Measurements from ENCODE around the gene PGF.

DNA sequence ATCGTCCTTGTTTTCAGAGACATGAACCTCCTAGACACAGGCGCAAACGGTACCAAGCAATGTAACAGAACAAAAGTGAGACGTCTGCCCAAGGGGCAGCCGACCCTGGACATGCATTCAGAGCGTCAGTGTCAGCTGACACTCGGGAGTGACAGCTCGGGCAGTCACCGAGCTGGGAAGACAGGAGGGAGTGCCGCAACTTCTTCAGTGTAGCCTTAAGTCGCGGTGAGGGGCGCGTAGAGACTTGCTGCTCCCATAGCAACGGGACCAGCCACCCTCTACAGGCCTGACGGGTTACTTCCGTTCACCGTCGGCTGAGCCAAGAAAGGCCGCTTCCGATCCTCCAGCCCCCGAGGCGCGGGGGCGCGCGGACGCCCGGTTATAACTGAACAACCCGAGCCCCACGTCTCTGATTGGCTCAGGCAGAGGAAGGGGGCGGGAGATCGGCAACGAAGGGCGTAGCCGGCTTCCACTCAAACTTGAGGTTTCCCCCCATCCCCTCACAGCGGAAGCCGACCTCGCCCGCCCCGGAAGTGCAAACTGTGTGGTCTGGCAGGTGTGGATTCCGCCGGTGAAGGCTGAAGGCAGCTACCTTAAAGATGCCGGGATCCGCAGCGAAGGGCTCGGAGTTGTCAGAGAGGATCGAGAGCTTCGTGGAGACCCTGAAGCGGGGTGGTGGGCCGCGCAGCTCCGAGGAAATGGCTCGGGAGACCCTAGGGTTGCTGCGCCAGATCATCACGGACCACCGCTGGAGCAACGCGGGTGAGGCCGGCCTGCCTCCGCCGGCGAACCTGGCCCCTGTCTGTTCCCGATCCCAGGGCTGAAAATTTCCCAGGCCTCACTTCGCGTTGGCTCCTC, 47.2 kb upstream of the PGF start, which contains the start of gene EIF2B2:
- TF ChIP-seq SUZ12 (IDR thresholded peaks at IDR 0.05; ENCODE audit: extremely low read depth, insufficient read depth, insufficient read length) (no peak), YY1 (IDR thresholded peaks at IDR 0.05; ENCODE audit: insufficient read depth, insufficient read length) (no peak), ZNF274 (IDR thresholded peaks at IDR 0.05; ENCODE audit: low read depth, low read length) (no peak)
